GM12878 (cell line): ENCODE data around the gene HSD11B1L. TPM values are rescaled to one million over a fixed set of nuclear protein-coding genes. Genes with fewer than 3 reads are reported as not detected.

Experiments
- ATAC-seq: fragments of 200-7000 bp; cut with Tn5 transposase; 3 replicates; pipeline ENCODE4 v1.9.1; 2020; ENCODE audit warnings: mild to moderate bottlenecking, moderate library complexity
- BruUV-seq: library from RNA; stranded (reverse); fragments of 400-500 nt; replicated peaks from 2 replicates; lab custom pipeline; 2021; lab: Mats Ljungman, UMichigan
- CTCF ChIA-PET: fragments of 300-600 bp; sonication (Branson Sonifier 250); formaldehyde crosslinking; extraction: SDS; loops from one replicate; lab custom pipeline; 2021; ENCODE audit warnings: inconsistent platforms; lab: Yijun Ruan, JAX
- POLR2A ChIA-PET: fragments of 350-600 bp; formaldehyde crosslinking; extraction: SDS; loops from one replicate; lab custom pipeline; 2021; ENCODE audit warnings: inconsistent platforms; lab: Charles Lee
- RAD21 ChIA-PET: fragments of 300-600 bp; sonication (Branson Sonifier 250); formaldehyde crosslinking; loops from one replicate; lab custom pipeline; 2023; ENCODE audit warnings: antibody characterized with exemption; ENCODE audit not compliant: unreplicated experiment; lab: Charles Lee
- SMC1A ChIA-PET: fragments of 300-600 bp; sonication (Branson Sonifier 250); formaldehyde crosslinking; loops from one replicate; lab custom pipeline; 2023; ENCODE audit not compliant: unreplicated experiment, uncharacterized antibody; lab: Charles Lee
- DNase-seq: peaks from one replicate; pipeline ENCODE4 v3.0.0-alpha.2; 2011; ENCODE audit warnings: low read depth, low spot score
- FAIRE-seq: peaks from 3 replicates; lab custom pipeline; 2011; peaks lifted over from hg19 to GRCh38; lab: Jason Lieb, UNC
- H2AFZ ChIP-seq: 2 replicates; pipeline ENCODE4 v1.6.0; 2011; ENCODE audit warnings: low read depth, low read length, control low read depth; ENCODE audit not compliant: control insufficient read depth
- H3K27ac ChIP-seq: 2 replicates; pipeline ENCODE4 v1.5.1; 2011; ENCODE audit warnings: control low read depth; ENCODE audit not compliant: control insufficient read depth, insufficient read depth
- H3K27me3 ChIP-seq, 2 experiments: replicated peaks in 1 of 2; 2 replicates each; pipeline versions ENCODE4 v1.6.0 to v1.6.1; 2011; ENCODE audit warnings: low read length in 1 of 2; ENCODE audit not compliant: control insufficient read depth in 2 of 2, insufficient read depth in 2 of 2
- H3K36me3 ChIP-seq, 2 experiments: 2 replicates each; pipeline ENCODE4 v1.5.1; 2011; ENCODE audit warnings: low read length in 1 of 2; ENCODE audit not compliant: control insufficient read depth in 2 of 2, insufficient read depth in 2 of 2
- H3K4me1 ChIP-seq: 2 replicates; pipeline ENCODE4 v1.6.1; 2011; ENCODE audit warnings: mild to moderate bottlenecking, low read length, moderate library complexity, mixed read lengths; ENCODE audit not compliant: control insufficient read depth, insufficient read depth
- H3K4me2 ChIP-seq: 2 replicates; pipeline ENCODE4 v1.6.0; 2011; ENCODE audit warnings: control low read depth; ENCODE audit not compliant: control insufficient read depth, insufficient read depth
- H3K4me3 ChIP-seq: fragments of 200-600 bp; sonication (generic); 2 replicates; pipeline ENCODE4 v1.5.1; 2016
- H3K79me2 ChIP-seq: 2 replicates; pipeline ENCODE4 v1.6.0; 2011; ENCODE audit warnings: low read length; ENCODE audit not compliant: control insufficient read depth, insufficient read depth
- H3K9ac ChIP-seq: 2 replicates; pipeline ENCODE4 v1.8.0; 2011; ENCODE audit warnings: low read length, control low read depth, mixed read lengths; ENCODE audit not compliant: control insufficient read depth, insufficient read depth
- H3K9me3 ChIP-seq: replicated peaks from 3 replicates; pipeline ENCODE4 v1.5.1; 2011; ENCODE audit warnings: mild to moderate bottlenecking, low read length; ENCODE audit not compliant: control insufficient read depth, insufficient read depth
- H4K20me1 ChIP-seq: 2 replicates; pipeline ENCODE4 v1.6.0; 2011; ENCODE audit not compliant: control insufficient read depth, insufficient read depth
- BHLHE40 ChIP-seq, 2 experiments: fragments of 450-650 bp in 1 of 2; IDR thresholded peaks; 2 replicates each; pipeline ENCODE4 v1.6.1; 2011 to 2017; ENCODE audit warnings: low read depth in 2 of 2, borderline replicate concordance in 1 of 2, improper control_type of control experiment in 1 of 2, low read length in 1 of 2, mild to moderate bottlenecking in 1 of 2
- CBFB ChIP-seq: IDR thresholded peaks from 2 replicates; pipeline ENCODE4 v1.6.1; 2016; ENCODE audit warnings: antibody characterized with exemption, low read depth
- CBX3 ChIP-seq: fragments of 200-600 bp; sonication (generic); IDR thresholded peaks from 2 replicates; pipeline ENCODE4 v1.6.1; 2016; ENCODE audit warnings: low read depth, borderline replicate concordance
- CEBPB ChIP-seq, 2 experiments: fragments of 150-350 bp in 1 of 2; IDR thresholded peaks; 2 replicates each; pipeline ENCODE4 v1.6.1; 2012 to 2014; ENCODE audit warnings: low read depth in 2 of 2, low read length in 2 of 2, borderline replicate concordance in 1 of 2, inconsistent platforms in 1 of 2
- CHD2 ChIP-seq: IDR thresholded peaks from 2 replicates; pipeline ENCODE4 v1.6.1; 2011; ENCODE audit warnings: low read depth, low read length, improper control_type of control experiment, borderline replicate concordance
- ETV6 ChIP-seq, 2 experiments: fragments of 450-650 bp in 1 of 2; IDR thresholded peaks in 1 of 2; conservative IDR thresholded peaks in 1 of 2; 2 replicates each; pipeline ENCODE4 v1.6.1; 2014; ENCODE audit warnings: antibody characterized with exemption in 1 of 2, borderline replicate concordance in 1 of 2, low read depth in 1 of 2, mild to moderate bottlenecking in 1 of 2, moderate library complexity in 1 of 2
- EZH2 ChIP-seq: IDR thresholded peaks from 2 replicates; pipeline ENCODE4 v1.6.1; 2012; ENCODE audit warnings: low read depth, mild to moderate bottlenecking, control low read depth, inconsistent platforms, low read length, borderline replicate concordance; ENCODE audit not compliant: control insufficient read depth
- HDAC6 ChIP-seq: fragments of 200-600 bp; sonication (generic); IDR thresholded peaks from one replicate; pipeline ENCODE4 v1.8.0; 2017; ENCODE audit warnings: antibody characterized with exemption; ENCODE audit not compliant: unreplicated experiment
- IKZF2 ChIP-seq, 2 experiments: fragments of 450-650 bp; IDR thresholded peaks; 2 replicates each; pipeline ENCODE4 v1.6.1; 2017; ENCODE audit warnings: mild to moderate bottlenecking in 2 of 2, moderate library complexity in 2 of 2
- JUND ChIP-seq: IDR thresholded peaks from 2 replicates; pipeline ENCODE4 v1.6.1; 2012; ENCODE audit warnings: low read depth, mild to moderate bottlenecking, low read length, improper control_type of control experiment, moderate library complexity
- KAT2A ChIP-seq: conservative IDR thresholded peaks from 2 replicates; pipeline ENCODE4 v1.6.1; 2011; ENCODE audit warnings: low read depth, low read length; ENCODE audit not compliant: control insufficient read depth
- RAD51 ChIP-seq: fragments of 450-650 bp; IDR thresholded peaks from 2 replicates; pipeline ENCODE4 v1.6.1; 2016; ENCODE audit warnings: moderate library complexity, mild to moderate bottlenecking, inconsistent platforms
- RB1 ChIP-seq: fragments of 450-650 bp; formaldehyde crosslinking; IDR thresholded peaks from 2 replicates; pipeline ENCODE4 v1.6.1; 2017; ENCODE audit warnings: mild to moderate bottlenecking, borderline replicate concordance
- RCOR1 ChIP-seq: conservative IDR thresholded peaks from 2 replicates; pipeline ENCODE4 v1.6.1; 2012; ENCODE audit warnings: low read depth, low read length, improper control_type of control experiment
- SIX5 ChIP-seq: IDR thresholded peaks from 2 replicates; pipeline ENCODE4 v1.6.1; 2011; ENCODE audit warnings: mild to moderate bottlenecking, low read depth, low read length, moderate library complexity; ENCODE audit not compliant: severe bottlenecking
- SMC3 ChIP-seq: IDR thresholded peaks from 2 replicates; pipeline ENCODE4 v1.6.1; 2011; ENCODE audit warnings: low read length, improper control_type of control experiment, borderline replicate concordance
- SP1 ChIP-seq: IDR thresholded peaks from one replicate; pipeline ENCODE4 v1.6.1; 2011; ENCODE audit warnings: low read depth, low read length
- SPI1 ChIP-seq: IDR thresholded peaks from 2 replicates; pipeline ENCODE4 v1.6.1; 2011; ENCODE audit warnings: low read depth, mild to moderate bottlenecking, low read length, moderate library complexity, borderline replicate concordance; ENCODE audit not compliant: insufficient read depth
- SREBF1 ChIP-seq: IDR thresholded peaks from 2 replicates; pipeline ENCODE4 v1.6.1; 2012; ENCODE audit warnings: mild to moderate bottlenecking, low read length
- SUPT20H ChIP-seq: IDR thresholded peaks from 2 replicates; pipeline ENCODE4 v1.6.1; 2011; ENCODE audit warnings: low read depth, mild to moderate bottlenecking, low read length, moderate library complexity, borderline replicate concordance; ENCODE audit not compliant: control insufficient read depth
- TCF12 ChIP-seq: IDR thresholded peaks from 2 replicates; pipeline ENCODE4 v1.6.1; 2011; ENCODE audit warnings: low read depth, mild to moderate bottlenecking, low read length
- ZBED1 ChIP-seq: IDR thresholded peaks from 2 replicates; pipeline ENCODE4 v1.6.1; 2016; ENCODE audit warnings: borderline replicate concordance
- ZNF217 ChIP-seq: fragments of 450-650 bp; IDR thresholded peaks from 2 replicates; pipeline ENCODE4 v1.6.1; 2017; ENCODE audit warnings: antibody characterized with exemption, mild to moderate bottlenecking
- WGBS: methylation state at CpG from one replicate; pipeline ENCODE4 v1.1.6; 2016; ENCODE audit warnings: low lambda C conversion rate; ENCODE audit not compliant: insufficient replicate concordance, insufficient coverage; ENCODE audit errors: missing lambda C conversion rate; 5-methylcytosine and 5-hydroxymethylcytosine counted together
- in situ Hi-C: fragments of 300-500 bp; cut with MboI; formaldehyde crosslinking; loops from 9 replicates; pipeline ENCODE4 v1.14.3; 2018; ENCODE audit warnings: mixed read lengths
- intact Hi-C: fragments of 100-400 bp; cut with micrococcal nuclease; formaldehyde crosslinking; loops from one replicate; pipeline ENCODE4 v1.14.2; 2022; ENCODE audit not compliant: unreplicated experiment
- polyA plus RNA-seq, 11 experiments: library from polyadenylated mRNA; depleted of rRNA in 4 of 11; unstranded in 6 of 11; stranded (reverse) in 5 of 11; fragments of >200 nt; fragmentation: Nextera tagmentation in 4 of 11; fragmentation: Illumina TruSeq in 1 of 11; extraction: Ambion mirVana in 4 of 11; extraction: Trizol in 1 of 11; gene quantifications; 1 replicate in 1 of 11; 2 replicates in 10 of 11; pipeline versions ENCODE4 v1.2.1 to v1.2.3, GENCODE V29; 2011 to 2016; ENCODE audit warnings: inconsistent platforms in 2 of 11, missing spikeins in 2 of 11, low read depth in 1 of 11
- total RNA-seq, 4 experiments: library from RNA; depleted of rRNA in 3 of 4; stranded (reverse); fragments of >200 nt in 3 of 4; fragmentation: Illumina TruSeq in 1 of 4; extraction: Trizol in 1 of 4; gene quantifications; 2 replicates each; pipeline versions ENCODE4 v1.2.1 to v1.2.3, GENCODE V29; 2013 to 2021

The HSD11B1L gene
- total and polyA plus RNA-seq, 10 of the 15 experiments (the other 5 are each of a cell fraction or from before 2014, with no cell fraction given), result 0.29 to 1.8 (median 1.1) TPM; not detected in 1

GRCh38 chr19:5719961-5720790 is 39.3 kb downstream of the HSD11B1L start, which contains the start of the genes CATSPERD and LONP1 (continued):
- TF ChIP-seq JUND (0 out of 2 replicates have a peak, but pooled peaks have one; percentile 19), RAD51 (peak; percentile 98), RCOR1 (no peak), SREBF1 (no peak), EZH2 (no peak), CEBPB (IDR thresholded peaks at IDR 0.05; ENCODE audit: borderline replicate concordance in 1 of 2, low read depth in 2 of 2, low read length in 2 of 2) (no peak), SP1 (peak; percentile 60), SMC3 (peak; percentile 38; the same call in 1 of the 2 replicates), IKZF2 (IDR thresholded peaks at IDR 0.05) (no peak), RB1 (peak; percentile 53; the same call in 1 of the 2 replicates)
- TF ChIP-seq, all 136 proteins: peak for 64

GRCh38 chr19:5727453-5728050 is 46.7 kb downstream of the HSD11B1L start:
- Histone ChIP-seq H3K4me3 (no peak overlapping the region), H3K4me2 (no peak overlapping the region), H3K27ac (no peak overlapping the region), H3K9me3 (no peaks in the 10 kb centered on the region; the same call in 1 of the 3 replicates), H2AFZ (no peak overlapping the region), H3K79me2 (no peaks in the 10 kb centered on the region), H3K9ac (no peak overlapping the region), H3K27me3 (no peaks in the 10 kb centered on the region), H4K20me1 (no peaks in the 10 kb centered on the region), H3K4me1 (no peaks in the 10 kb centered on the region), H3K36me3 (no peaks in the 10 kb centered on the region)
- ATAC-seq (no peak), DNase-seq (no peak), FAIRE-seq (no peak)
- CTCF ChIA-PET, result no interaction called here
- intact Hi-C loops, result no loop called here
- RAD21 ChIA-PET, result no interaction called here
- 86% methylated on average over 4 of the region's 4 CpGs for WGBS
- BruUV-seq, result no TSS peak
- in situ Hi-C loops, result no loop called here
- POLR2A ChIA-PET, result no interaction called here
- SMC1A ChIA-PET, result interaction anchor here (0.6 kb wide), 1 partner anchor 13 kb away, joined by 3 read pairs; no protein-coding TSS in a partner anchor
- no peak for TF ChIP-seq SIX5
- no peak for TF ChIP-seq CHD2
- no peak for TF ChIP-seq ETV6 (conservative IDR thresholded peaks at IDR 0.05 in 1 of 2, IDR thresholded peaks at IDR 0.05 in 1 of 2; ENCODE audit: borderline replicate concordance in 1 of 2, low read depth in 1 of 2)
- TF ChIP-seq CBFB, result no peak
- TF ChIP-seq SUPT20H, result no peak
- TF ChIP-seq BHLHE40 (IDR thresholded peaks at IDR 0.05; ENCODE audit: borderline replicate concordance in 1 of 2, low read depth in 2 of 2, low read length in 1 of 2), result no peak
- no peak for TF ChIP-seq TCF12
- no peak for TF ChIP-seq HDAC6
- no peak for TF ChIP-seq SPI1
- TF ChIP-seq CBX3, result no peak
- TF ChIP-seq ZBED1, result no peak
- TF ChIP-seq ZNF217, result no peak
- no peak for TF ChIP-seq KAT2A
